ENCODE data around the gene ITGA7. TPM values are rescaled to one million over a fixed set of nuclear protein-coding genes. Genes with fewer than 3 reads are reported as not detected.
A peak's percentile ranks its signal among the peaks of the same experiment; 100 is the strongest.

The ITGA7 gene
- total RNA-seq, 4 donors from 2014 or later = 118 to 192 (median 146) TPM

DNA sequence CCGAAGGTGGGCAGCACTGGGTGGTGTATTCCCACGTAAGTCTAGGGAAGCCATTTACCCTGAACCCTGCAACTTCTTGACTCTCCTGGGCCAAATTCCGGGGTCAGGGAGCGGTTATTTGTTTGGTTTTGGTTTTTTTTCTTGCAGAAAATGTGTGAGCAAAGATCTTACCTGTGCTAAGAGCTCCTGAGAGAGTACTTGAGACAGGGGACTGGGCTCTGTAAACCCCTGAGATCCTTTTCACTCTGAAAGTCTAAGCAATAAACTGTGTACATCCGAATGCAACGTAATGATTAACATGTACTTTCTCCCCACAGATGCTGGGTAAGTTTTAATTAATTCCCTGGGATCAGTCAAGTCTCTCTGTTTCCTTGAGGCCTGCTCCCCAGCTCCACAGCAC lies 49.5 kb downstream of the ITGA7 start:
- TF ChIP-seq POLR2A (IDR thresholded peaks at IDR 0.05) (no peak), EP300 (IDR thresholded peaks at IDR 0.05) (no peak)
- TF ChIP-seq, protein P1, sequence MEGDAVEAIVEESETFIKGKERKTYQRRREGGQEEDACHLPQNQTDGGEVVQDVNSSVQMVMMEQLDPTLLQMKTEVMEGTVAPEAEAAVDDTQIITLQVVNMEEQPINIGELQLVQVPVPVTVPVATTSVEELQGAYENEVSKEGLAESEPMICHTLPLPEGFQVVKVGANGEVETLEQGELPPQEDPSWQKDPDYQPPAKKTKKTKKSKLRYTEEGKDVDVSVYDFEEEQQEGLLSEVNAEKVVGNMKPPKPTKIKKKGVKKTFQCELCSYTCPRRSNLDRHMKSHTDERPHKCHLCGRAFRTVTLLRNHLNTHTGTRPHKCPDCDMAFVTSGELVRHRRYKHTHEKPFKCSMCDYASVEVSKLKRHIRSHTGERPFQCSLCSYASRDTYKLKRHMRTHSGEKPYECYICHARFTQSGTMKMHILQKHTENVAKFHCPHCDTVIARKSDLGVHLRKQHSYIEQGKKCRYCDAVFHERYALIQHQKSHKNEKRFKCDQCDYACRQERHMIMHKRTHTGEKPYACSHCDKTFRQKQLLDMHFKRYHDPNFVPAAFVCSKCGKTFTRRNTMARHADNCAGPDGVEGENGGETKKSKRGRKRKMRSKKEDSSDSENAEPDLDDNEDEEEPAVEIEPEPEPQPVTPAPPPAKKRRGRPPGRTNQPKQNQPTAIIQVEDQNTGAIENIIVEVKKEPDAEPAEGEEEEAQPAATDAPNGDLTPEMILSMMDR (IDR thresholded peaks at IDR 0.05) = no peak
- H3K27ac ChIP-seq = peak overlapping the region in 1 of 4 donors; percentile 44
- H3K9me3 ChIP-seq = no peaks in the 10 kb centered on the region
- 79 to 81% methylated on average over 6 of the region's 6 CpGs for WGBS, 2 donors
- peaks cover 0 to 11% (median 0%) of the 10 kb centered on the region in 4 donors for H3K4me1 ChIP-seq
- no peak for DNase-seq (ENCODE audit: low spot score in 2 of 2)
- H3K36me3 ChIP-seq = no peaks in the 10 kb centered on the region
- no peaks in the 10 kb centered on the region for H3K27me3 ChIP-seq
- no peak overlapping the region for H3K4me3 ChIP-seq

DNA sequence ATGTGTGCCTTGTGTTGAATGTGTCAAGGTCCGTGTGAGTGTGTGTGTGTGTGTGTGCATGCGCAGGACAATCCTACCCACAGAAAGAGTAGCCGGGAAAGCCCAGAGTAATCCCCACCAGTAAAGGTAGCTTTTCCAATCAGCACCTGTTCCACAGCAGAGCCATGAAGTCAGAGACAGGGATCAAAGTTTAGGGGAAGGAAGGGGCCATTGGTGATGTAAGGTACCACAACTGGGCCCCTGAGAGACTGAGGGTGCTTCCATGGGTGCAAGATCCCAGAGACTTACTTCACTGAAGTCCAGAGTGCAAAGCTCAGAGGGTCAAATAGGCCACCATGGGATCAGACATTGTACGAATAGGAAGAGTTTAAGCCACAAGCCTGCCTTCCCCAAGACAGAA lies 50.5 kb downstream of the ITGA7 start:
- TF ChIP-seq EP300 (IDR thresholded peaks at IDR 0.05) = no peak
- TF ChIP-seq POLR2A (IDR thresholded peaks at IDR 0.05) = no peak
- TF ChIP-seq, protein P1 (IDR thresholded peaks at IDR 0.05) = no peak
- no peak for DNase-seq (ENCODE audit: low spot score in 2 of 2)
- H3K27me3 ChIP-seq = no peaks in the 10 kb centered on the region
- no peaks in the 10 kb centered on the region for H3K36me3 ChIP-seq
- peak overlapping the region in 1 of 4 donors; percentile 51 for H3K27ac ChIP-seq
- peaks cover 0 to 11% (median 0%) of the 10 kb centered on the region in 4 donors for H3K4me1 ChIP-seq
- 68 to 86% methylated on average over 4 of the region's 4 CpGs for WGBS, 2 donors
- H3K4me3 ChIP-seq = no peak overlapping the region
- H3K9me3 ChIP-seq = no peaks in the 10 kb centered on the region

DNA sequence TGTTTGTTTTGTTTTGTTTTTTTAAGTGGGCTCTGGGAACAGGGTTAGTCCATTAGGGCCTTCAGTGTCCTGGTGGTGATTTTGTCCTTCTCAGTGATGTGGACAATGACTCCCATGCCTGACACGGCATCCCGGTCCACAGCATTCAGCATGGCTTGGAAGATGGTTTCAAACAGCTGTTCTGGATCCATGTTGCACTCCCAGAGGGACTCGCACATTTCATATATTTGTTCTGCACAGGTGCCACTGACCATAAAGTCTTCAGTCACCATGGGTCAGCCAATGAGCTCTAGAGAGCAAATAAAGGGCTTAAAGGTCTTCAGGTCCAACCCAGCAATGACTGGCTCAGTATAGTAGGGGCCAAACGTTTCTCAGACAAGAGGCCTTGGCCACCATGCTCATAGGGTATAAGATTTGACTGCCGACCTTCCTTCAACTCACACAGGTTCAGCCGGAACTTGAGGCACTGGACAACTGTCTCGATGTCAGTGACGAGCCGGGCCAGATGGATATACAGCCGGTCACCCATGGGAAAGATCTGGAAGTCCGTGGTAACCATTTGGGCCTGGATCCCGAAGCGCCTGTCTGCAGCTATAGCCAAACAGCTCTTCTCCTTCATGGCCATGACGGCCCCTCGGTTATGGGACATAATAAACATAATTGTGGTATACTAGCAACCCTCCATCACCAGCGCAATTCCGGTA lies 53.0 kb downstream of the ITGA7 start:
- no peaks in the 10 kb centered on the region for H3K36me3 ChIP-seq
- H3K9me3 ChIP-seq = no peaks in the 10 kb centered on the region
- DNase-seq (ENCODE audit: low spot score in 2 of 2) = no peak
- 91 to 95% methylated on average over 17 of the region's 17 CpGs for WGBS, 2 donors
- H3K27me3 ChIP-seq = no peaks in the 10 kb centered on the region
- peaks cover 0 to 11% (median 0%) of the 10 kb centered on the region in 4 donors for H3K4me1 ChIP-seq
- TF ChIP-seq, protein P1 (IDR thresholded peaks at IDR 0.05) = no peak
- TF ChIP-seq EP300 (IDR thresholded peaks at IDR 0.05) (no peak), POLR2A (IDR thresholded peaks at IDR 0.05) (no peak)
- H3K27ac ChIP-seq = no peak overlapping the region
- no peak overlapping the region for H3K4me3 ChIP-seq

DNA sequence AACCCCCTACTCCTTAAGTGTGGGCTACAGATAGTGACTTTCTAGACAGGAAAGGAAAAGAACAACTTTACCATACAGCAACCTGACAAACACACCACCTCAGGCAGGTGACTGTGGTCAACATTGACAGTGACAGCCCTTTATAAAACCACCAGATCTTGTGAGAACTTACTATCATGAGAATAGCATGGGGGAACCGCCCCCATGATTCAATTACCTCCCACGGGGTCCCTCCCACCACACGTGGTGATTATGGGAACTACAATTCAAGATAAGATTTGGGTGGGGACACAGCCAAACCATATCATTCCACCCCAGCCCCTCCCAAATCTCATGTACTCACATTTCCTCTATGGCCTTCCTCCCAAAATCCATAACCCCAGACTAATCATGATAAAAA lies 54.7 kb downstream of the ITGA7 start:
- peaks cover 0 to 10% (median 0%) of the 10 kb centered on the region in 4 donors for H3K4me1 ChIP-seq
- TF ChIP-seq POLR2A (IDR thresholded peaks at IDR 0.05) (no peak), EP300 (IDR thresholded peaks at IDR 0.05) (no peak)
- TF ChIP-seq, protein P1 (IDR thresholded peaks at IDR 0.05) = no peak
- no peak overlapping the region for H3K4me3 ChIP-seq
- H3K9me3 ChIP-seq = no peaks in the 10 kb centered on the region
- no peaks in the 10 kb centered on the region for H3K36me3 ChIP-seq
- H3K27me3 ChIP-seq = no peaks in the 10 kb centered on the region
- 67 to 74% methylated on average over 3 of the region's 3 CpGs for WGBS, 2 donors
- DNase-seq (ENCODE audit: low spot score in 2 of 2) = no peak
- no peak overlapping the region for H3K27ac ChIP-seq

DNA sequence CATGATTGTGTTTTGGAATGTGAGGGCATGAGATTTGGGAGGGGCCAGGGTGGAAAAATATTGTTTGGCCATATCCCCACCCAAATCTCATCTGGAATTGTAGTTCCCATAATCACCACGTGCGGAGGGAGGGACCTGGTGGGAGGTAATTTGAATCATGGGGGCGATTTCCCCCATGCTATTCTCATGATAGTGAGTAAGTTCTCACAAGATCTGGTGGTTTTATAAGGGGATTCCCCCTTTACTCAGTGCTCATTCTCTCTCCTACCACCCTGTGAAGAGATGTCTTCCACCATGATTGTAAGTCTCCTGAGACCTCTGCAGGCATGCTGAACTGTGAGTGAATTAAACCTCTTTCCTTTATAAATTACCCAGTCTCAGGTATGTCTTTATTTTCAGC lies 55.4 kb downstream of the ITGA7 start:
- TF ChIP-seq POLR2A (IDR thresholded peaks at IDR 0.05) (no peak), EP300 (IDR thresholded peaks at IDR 0.05) (no peak)
- TF ChIP-seq, protein P1 (IDR thresholded peaks at IDR 0.05) = no peak
- Histone ChIP-seq H3K36me3 (no peaks in the 10 kb centered on the region), H3K4me1 (peaks cover 0 to 6% (median 0%) of the 10 kb centered on the region in 4 donors), H3K9me3 (no peaks in the 10 kb centered on the region), H3K27me3 (no peaks in the 10 kb centered on the region), H3K4me3 (no peak overlapping the region), H3K27ac (no peak overlapping the region)
- DNase-seq (ENCODE audit: low spot score in 2 of 2) = no peak
- 71 to 77% methylated on average over 3 of the region's 3 CpGs for WGBS, 2 donors

Data from tibial nerve (tissue), 4 donors.